Activated CD4-positive, alpha-beta T cell treated with anti-CD3 and anti-CD28 coated beads, Interleukin-2, amount 50 U/mL, for 24 hours (primary cell): ENCODE measurements around the gene RALA.

Experiments
- DNase-seq, 2 donors: peaks; one replicate each; pipeline ENCODE4 v3.0.0-alpha.2; 2020; ENCODE audit warnings: low read depth in 1 of 2, low spot score in 1 of 2

The RALA gene

GRCh38 chr7:39609935-39610263 lies 13.5 kb upstream of the RALA start:
- no peak for DNase-seq

- DNase-seq: no peak
Measured at GRCh38 chr7:39613577-39613976, 9.8 kb upstream of the RALA start.

GRCh38 chr7:39614299-39614698 lies 9.1 kb upstream of the RALA start:
- no peak for DNase-seq

- no peak for DNase-seq
Measured at GRCh38 chr7:39615350-39615975, 7.9 kb upstream of the RALA start.

- DNase-seq: no peak
Measured at GRCh38 chr7:39616138-39616537, 7.2 kb upstream of the RALA start.

GRCh38 chr7:39617005-39617404 lies 6.4 kb upstream of the RALA start:
- DNase-seq: no peak

GRCh38 chr7:39618868-39619267 lies 4.5 kb upstream of the RALA start:
- DNase-seq: no peak

- DNase-seq: no peak
Measured at GRCh38 chr7:39620486-39620885, 2.9 kb upstream of the RALA start.

- DNase-seq: no peak
Measured at GRCh38 chr7:39621261-39621660, 2.1 kb upstream of the RALA start.

GRCh38 chr7:39621784-39622411 lies 1.5 kb upstream of the RALA start:
- DNase-seq: no peak

GRCh38 chr7:39622609-39623008 lies 763 bp upstream of the RALA start:
- no peak for DNase-seq

- DNase-seq: no peak
Measured at GRCh38 chr7:39623732-39624441, 515 bp downstream of the RALA start.

GRCh38 chr7:39624442-39624807 lies 1.1 kb downstream of the RALA start:
- no peak for DNase-seq

- DNase-seq: no peak
Measured at GRCh38 chr7:39624935-39625694, 1.7 kb downstream of the RALA start.

- no peak for DNase-seq
Measured at GRCh38 chr7:39631736-39632308, 8.4 kb downstream of the RALA start.

- DNase-seq: no peak
Measured at GRCh38 chr7:39633563-39634477, 10.4 kb downstream of the RALA start.

GRCh38 chr7:39634478-39634805 lies 11.1 kb downstream of the RALA start:
- no peak for DNase-seq

GRCh38 chr7:39637400-39637799 lies 14.0 kb downstream of the RALA start:
- no peak for DNase-seq

GRCh38 chr7:39637963-39638485 lies 14.7 kb downstream of the RALA start:
- DNase-seq: no peak

- DNase-seq: no peak
Measured at GRCh38 chr7:39642896-39643295, 19.5 kb downstream of the RALA start.

- no peak for DNase-seq
Measured at GRCh38 chr7:39644170-39644569, 20.8 kb downstream of the RALA start.
